HG03097 (cell line): ENCODE measurements around the gene RANBP3.
"Not testable (repeated sequence)": the region's sequence is repeated elsewhere in the genome, so short reads cannot be mapped to it uniquely, and the experiment has no call there.

Source experiments
- ATAC-seq: cut with Tn5 transposase; IDR thresholded peaks from one replicate; pipeline ENCODE4 v1.9.1; 2021; ENCODE audit not compliant: unreplicated experiment, low FRiP score

Gene RANBP3

DNA sequence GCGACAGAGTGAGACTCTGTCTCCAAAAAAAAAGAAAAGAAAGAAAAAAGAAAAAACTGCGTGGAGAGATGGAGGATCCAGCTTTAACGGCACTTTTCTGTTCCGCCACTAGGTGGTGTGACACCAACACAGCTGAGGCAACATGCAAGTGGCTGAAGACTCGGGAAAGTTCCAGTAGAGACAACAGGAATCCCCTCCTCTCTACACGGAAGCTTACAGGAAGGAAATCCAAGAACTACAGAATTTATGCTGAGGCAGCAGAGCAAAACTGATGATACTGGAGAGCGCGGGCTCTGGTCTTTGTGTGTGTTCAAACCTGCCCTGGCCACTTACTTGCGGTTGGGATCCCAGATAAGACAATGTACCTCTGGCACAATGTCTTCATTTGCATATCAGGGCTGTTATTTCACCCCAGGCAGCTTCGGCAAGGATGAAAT, 9.9 kb downstream of the RANBP3 start:
- ATAC-seq: no peak

- no peak for ATAC-seq
Measured at GRCh38 chr19:5967571-5967970, 10.4 kb downstream of the RANBP3 start.

GRCh38 chr19:5966941-5967340, 11.0 kb downstream of the RANBP3 start:
- no peak for ATAC-seq

- no peak for ATAC-seq
Measured at GRCh38 chr19:5966215-5966614, 11.7 kb downstream of the RANBP3 start.

DNA sequence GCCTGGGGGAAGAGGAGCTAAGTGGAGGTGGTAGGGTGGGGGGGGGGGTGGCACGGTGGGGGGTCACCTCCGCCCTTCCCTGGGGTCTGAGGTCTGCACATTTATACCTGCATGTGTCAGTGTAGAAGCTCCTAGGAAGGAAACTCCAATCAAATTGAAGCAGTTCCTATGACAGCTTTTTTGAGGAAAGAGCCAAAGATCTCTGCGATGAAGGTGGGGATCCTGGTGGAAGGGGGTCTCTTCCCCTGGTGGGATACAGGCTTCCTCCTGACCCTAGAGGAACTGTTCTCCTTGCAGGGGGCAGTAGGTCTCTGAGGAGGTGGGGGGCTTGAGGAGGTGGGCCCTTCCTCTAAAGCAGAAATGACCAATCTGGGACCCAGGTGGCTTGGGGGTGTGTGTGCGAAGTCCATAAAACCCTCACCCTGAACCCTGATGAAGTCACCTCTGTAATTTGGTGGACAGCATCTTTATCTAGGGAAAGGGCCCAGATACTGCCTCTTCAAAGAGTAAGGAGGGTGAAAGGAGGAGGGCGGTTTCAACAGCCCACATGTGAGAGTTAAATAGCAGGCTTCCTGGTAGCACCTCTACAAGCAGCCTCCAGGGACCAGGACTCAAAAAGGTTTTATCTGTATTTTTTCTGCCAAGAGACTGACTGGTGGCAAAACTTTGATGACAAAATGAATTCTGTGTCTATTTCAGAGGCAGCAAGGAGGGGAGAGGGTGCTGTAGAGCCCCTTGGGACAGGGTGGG, 12.9 kb downstream of the RANBP3 start:
- ATAC-seq: no peak

DNA sequence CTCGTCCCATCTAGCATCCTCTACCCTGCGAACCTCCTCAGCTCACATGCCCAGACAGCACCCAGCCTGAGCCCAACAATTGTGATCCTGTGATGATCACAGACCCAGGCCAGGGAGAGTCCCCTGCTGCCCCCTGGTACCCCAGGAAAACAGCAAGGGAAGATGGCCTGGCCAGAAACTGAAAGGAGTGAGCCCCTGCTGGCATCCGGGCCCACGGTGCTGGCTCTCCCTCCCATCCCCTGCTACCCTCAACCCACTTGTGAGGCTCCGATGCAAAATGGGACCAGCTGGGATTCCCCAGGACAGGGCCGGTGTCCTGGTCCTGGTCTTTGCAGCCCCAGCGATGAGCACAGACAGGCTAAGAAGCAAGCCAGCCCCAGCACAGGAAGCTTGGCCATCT, 14.1 kb downstream of the RANBP3 start:
- ATAC-seq: no peak

DNA sequence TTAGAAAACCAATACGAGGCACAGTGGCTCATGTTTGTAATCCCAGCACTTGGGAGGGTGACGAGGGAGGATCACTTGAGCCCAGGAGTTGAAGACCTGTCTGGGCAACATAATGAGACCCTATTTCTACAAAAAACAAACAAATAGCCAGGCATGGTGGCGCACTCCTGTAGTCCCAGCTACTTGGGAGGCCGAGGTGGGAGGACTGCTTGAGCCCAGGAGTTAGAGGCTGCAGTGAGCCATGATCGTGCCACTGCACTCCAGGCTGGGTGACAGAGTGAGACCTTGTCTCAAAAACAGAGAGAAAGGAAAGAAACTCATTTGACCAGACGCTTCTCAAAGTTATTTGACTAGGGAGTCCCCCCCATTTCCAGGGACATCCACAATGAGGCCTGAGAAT, 14.7 kb downstream of the RANBP3 start:
- not testable (repeated sequence) for ATAC-seq

DNA sequence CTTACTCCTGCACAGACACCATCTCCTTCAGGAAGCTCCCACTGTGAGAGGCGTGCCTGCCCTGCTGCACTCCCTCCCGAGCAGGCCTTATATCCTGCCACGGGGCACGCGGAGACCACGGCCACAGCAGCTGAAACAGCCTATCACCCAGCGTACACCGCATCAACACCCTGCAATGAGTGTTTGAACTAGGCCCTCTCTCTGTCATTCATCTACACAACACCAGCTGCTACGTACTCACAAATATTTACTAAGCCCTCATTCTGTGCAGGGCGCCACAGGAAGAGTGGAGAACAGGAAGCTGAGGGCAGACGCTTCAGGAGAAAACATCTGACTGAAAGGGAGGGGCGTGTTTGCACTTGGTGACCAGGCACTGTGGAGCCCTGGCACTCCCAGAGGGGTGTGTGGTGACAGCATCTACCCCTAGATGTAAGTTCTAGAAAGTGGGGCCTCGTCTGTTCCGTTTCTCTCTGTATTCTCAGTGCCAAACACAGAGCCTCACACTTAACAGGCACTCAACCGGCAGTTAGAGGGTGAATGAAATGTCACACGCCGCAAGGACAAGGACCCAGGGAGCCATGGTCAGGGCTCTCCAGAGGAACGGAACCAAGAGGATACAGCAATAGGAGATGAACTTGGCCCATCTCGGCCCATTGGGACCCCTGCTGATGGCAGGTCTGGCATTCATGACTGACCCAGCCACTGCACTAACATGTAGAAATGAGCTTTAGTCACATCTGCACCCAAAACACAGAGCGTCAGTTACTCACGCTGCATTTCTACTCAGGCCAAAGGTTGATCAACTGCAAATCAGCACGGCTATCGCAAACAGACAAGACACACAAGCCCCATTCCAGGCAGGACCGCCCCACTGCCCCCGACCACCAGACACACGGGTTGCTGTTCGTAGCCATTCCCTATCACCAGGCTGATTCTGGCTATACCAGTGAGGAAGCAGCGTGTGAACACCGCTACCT, 15.7 kb downstream of the RANBP3 start:
- peak; percentile 60 for ATAC-seq

GRCh38 chr19:5961641-5961968, 16.3 kb downstream of the RANBP3 start:
- not testable (repeated sequence) for ATAC-seq

GRCh38 chr19:5960005-5961001, 17.6 kb downstream of the RANBP3 start:
- no peak for ATAC-seq

DNA sequence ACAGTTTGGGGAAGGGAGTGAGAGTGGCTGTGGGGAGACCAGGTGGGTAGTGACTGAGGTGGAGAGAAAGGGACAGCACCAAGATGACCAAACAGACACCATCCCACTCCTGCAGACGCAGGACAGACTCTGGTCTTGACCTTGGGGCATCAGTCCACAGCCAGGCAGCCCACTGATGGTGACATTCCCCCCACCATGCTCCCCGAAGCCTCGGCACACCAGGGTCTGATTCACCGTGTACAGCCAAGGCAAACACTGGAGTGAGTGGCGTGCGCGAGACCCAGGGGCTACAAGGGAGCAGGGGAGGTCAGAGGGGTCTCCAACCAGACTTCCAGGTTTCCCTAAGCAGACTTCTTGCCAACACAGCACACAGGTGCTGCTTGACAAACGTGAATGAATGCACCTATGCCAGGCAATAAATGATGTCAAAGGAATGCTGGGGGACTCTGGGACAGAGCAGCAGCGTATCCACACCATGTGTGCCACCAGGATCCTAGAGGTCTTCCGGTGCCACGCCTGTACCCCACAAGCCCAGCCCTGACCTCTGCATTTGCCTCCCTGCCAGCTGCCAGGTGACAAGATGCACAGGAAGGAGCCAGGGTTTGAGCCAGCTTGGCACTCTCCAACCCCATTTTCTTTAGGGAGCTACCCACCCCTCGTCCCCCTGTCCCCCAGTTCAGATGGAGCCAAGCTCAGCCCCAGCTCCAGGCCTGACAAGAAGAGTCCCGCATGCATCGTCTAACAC, 18.5 kb downstream of the RANBP3 start:
- no peak for ATAC-seq

DNA sequence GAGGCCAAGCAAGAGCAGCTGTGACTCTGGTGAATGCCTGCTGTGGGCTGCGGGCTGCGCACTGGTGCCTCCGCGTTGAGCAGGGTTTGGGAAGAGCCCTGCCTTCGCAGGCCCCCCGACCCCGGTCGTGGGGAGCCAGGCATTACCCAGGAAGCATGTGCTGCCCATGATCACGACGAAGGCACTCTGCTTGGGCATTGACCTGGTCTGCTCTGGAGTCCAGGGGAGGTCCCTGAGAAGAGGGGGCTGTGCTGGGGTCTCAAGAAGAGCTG, 19.2 kb downstream of the RANBP3 start:
- no peak for ATAC-seq

- ATAC-seq: no peak
Measured at GRCh38 chr19:5958074-5958850, 19.7 kb downstream of the RANBP3 start.

- ATAC-seq: no peak
Measured at GRCh38 chr19:5957170-5957569, 20.8 kb downstream of the RANBP3 start.

- ATAC-seq: no peak
Measured at GRCh38 chr19:5956728-5957127, 21.2 kb downstream of the RANBP3 start.

DNA sequence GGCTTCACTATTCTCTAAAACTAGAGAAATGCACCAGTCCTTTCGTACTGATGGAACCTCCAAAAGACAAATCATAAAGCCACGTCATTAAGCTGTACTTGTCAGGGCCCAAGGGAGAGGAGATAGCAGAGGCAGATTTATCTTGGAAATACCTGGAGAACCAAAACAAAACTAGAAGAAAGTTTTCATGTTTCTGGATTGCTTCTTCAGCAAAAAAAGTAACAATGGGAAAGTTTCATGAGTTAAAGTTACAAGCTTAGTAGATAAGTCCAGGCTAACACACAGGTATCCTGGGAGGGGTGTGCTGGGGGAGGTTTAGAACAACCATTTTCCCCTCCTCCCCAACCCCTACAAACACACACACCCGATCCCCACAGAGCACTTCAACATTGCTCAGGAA, 21.6 kb downstream of the RANBP3 start:
- no peak for ATAC-seq

DNA sequence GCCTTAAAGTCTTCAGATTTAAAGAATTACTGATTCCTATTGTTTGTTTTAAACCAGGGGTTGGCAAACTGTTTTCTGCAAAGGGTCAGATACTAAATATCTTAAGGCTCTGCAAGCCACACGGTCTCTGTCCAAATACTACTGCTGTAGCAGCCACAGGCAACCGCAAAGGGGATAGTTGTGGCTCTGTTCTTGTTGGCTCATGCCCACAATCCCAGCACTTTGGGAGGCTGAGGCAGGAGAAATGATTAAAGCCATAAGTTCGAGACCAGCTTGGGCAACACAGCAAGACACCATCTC, 22.4 kb downstream of the RANBP3 start:
- ATAC-seq: no peak

- ATAC-seq: no peak
Measured at GRCh38 chr19:5954293-5954692, 23.6 kb downstream of the RANBP3 start.

DNA sequence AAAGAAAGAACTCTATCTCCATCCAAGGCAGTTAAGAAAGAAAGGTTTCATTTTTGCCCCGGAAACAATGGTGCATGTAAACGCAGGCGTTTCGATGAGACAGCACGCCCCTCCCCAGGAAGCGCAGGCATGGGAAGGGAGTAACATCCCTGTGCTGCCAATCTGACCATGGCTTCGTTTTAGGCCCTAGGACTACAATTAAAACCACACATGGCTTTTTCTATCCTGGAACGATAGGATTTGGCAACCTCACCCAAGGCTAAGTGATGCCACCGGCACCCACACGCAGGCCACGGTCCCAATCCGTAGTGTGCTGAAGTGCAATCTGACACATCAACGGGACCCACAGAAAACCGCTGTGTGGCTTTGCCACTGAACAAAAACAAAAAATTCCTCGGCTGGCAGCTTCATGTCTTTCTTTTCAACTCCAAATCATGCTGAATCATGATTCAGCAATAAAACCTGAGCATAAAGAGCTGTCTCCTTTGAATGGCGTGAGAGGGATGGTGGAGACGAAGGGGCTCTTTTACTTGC, 24.2 kb downstream of the RANBP3 start:
- ATAC-seq: no peak
